ENCODE measurements around the gene KCNA10.

- TF ChIP-seq CTCF (conservative IDR thresholded peaks at IDR 0.05; ENCODE audit: low read depth, low read length) (no peak), EZH2 (IDR thresholded peaks at IDR 0.05; ENCODE audit: borderline replicate concordance, low read depth, low read length, poor library complexity, severe bottlenecking) (no peak)
Measured at GRCh38 chr1:110556471-110556807, 37.5 kb upstream of the KCNA10 start.

Data from A673 (cell line).